Heart right ventricle (tissue), 16 donors: ENCODE results near the gene AK9. TPM values are rescaled to one million over a fixed set of nuclear protein-coding genes. Genes with fewer than 3 reads are reported as not detected.
"Not testable (repeated sequence)": the region's sequence is repeated elsewhere in the genome, so short reads cannot be mapped to it uniquely, and the experiment has no call there.

ENCODE experiments used
- ATAC-seq, 8 donors: fragments of 200-7000 bp; cut with Tn5 transposase; one replicate each; pipeline ENCODE4 v1.9.1; 2020; ENCODE audit warnings: mild to moderate bottlenecking in 8 of 8, moderate library complexity in 8 of 8, moderate number of reproducible peaks in 1 of 8
- DNase-seq, 2 donors: peaks; one replicate each; pipeline ENCODE4 v3.0.0-alpha.2; 2020
- H3K27ac ChIP-seq, 10 donors: fragments of 200-600 bp; sonication (generic) in 2 of 10; one replicate each; pipeline versions ENCODE4 v1.5.0 to v1.8.0; 2020 to 2022; ENCODE audit warnings: mild to moderate bottlenecking in 3 of 10
- H3K27me3 ChIP-seq, 7 donors: fragments of 200-600 bp; one replicate each; pipeline ENCODE4 v1.8.0; 2021 to 2022; ENCODE audit warnings: mild to moderate bottlenecking in 2 of 7
- H3K36me3 ChIP-seq, 9 donors: fragments of 200-600 bp; sonication (generic) in 1 of 9; one replicate each; pipeline versions ENCODE4 v1.5.0 to v1.8.0; 2020 to 2022; ENCODE audit warnings: mild to moderate bottlenecking in 2 of 9
- H3K4me1 ChIP-seq, 9 donors: fragments of 200-600 bp; sonication (generic) in 1 of 9; one replicate each; pipeline versions ENCODE4 v1.5.0 to v1.8.0; 2020 to 2022; ENCODE audit warnings: mild to moderate bottlenecking in 4 of 9
- H3K4me3 ChIP-seq, 10 donors: fragments of 200-600 bp; sonication (generic) in 2 of 10; one replicate each; pipeline versions ENCODE4 v1.5.0 to v1.8.0; 2020 to 2022; ENCODE audit warnings: mild to moderate bottlenecking in 7 of 10, moderate library complexity in 2 of 10
- H3K9me3 ChIP-seq, 11 donors: fragments of 200-600 bp in 10 of 11; sonication (generic) in 2 of 11; one replicate each; pipeline versions ENCODE4 v1.5.0 to v1.8.0; 2013 to 2022; ENCODE audit warnings: mild to moderate bottlenecking in 2 of 11, control low read depth in 1 of 11, moderate library complexity in 1 of 11
- WGBS, 2 donors: extraction: QIAGEN DNeasy Blood & Tissue Kit; methylation state at CpG; one replicate each; pipeline ENCODE4 v1.1.7; 2013; ENCODE audit warnings: inconsistent platforms in 1 of 2; 5-methylcytosine and 5-hydroxymethylcytosine counted together
- intact Hi-C, 10 donors: fragments of 100-400 bp; cut with DNase I; formaldehyde crosslinking; loops; one replicate each; pipeline versions ENCODE4 v1.11.1 to v1.14.2; 2022
- polyA plus RNA-seq, 2 donors: library from polyadenylated mRNA; stranded (reverse); fragments of 200-250 nt; gene quantifications; one replicate each; pipeline ENCODE4 v1.2.3, GENCODE V29; 2013
- total RNA-seq, 10 donors: library from RNA; stranded (reverse); fragmentation: NEBNext Ultra II Directional in 3 of 10; extraction: Animal tissue kit (Norgen Biotek cat#: 25700) in 3 of 10; gene quantifications; one replicate each; pipeline versions ENCODE4 v1.2.1 to v1.2.4, GENCODE V29; 2021 to 2023
- TF ChIP-seq, protein P1 (sequence below), 9 donors: fragments of 200-600 bp; sonication (generic) in 2 of 9; IDR thresholded peaks; one replicate each; pipeline versions ENCODE4 v1.5.0 to v1.8.0; 2021 to 2022; ENCODE audit warnings: antibody characterized with exemption in 9 of 9, mild to moderate bottlenecking in 5 of 9, moderate library complexity in 1 of 9
- donor health status: Arrhythmogenic right ventricular cardiomyopathy.
- donor health status: ischemic (EF 13 %, LVEDD 7.1; RV severe dilation, severe dysfunction).
- donor health status: healthy with polysubstance abuse.
- donor health status: DM: no; HTN: yes; CAD: no.
- donor health status: DM: no; HTN: no; CAD: no.
- donor health status: ischemic (EF 25% LVEDD 6.9; RV normal size, moderate dysfunction).
- donor health status: ischemic (EF 25% LVEDD 5.7; RV mildly dilated, moderate dysfunction).
- donor health status: healthy.
- donor health status: DM: yes; HTN: yes; CAD: no.
- donor health status: Ischemic cardiomyopathy.
- donor health status: ischemic (EF 35%, LVEDD 5.7; RV mildly dilated, moderate dysfunction).
- donor health status: nonischemic (EF 11% LVEDD 7.7; RV severe dilation, severe dysfunction).
- donor health status: DM: yes; HTN: yes; CAD: no.
- donor health status: PGD.
- donor health status: ischemic (EF 29% LVEDD 5.4; RV normal size, mild dysfunction).
- donor health status: nonischemic (EF 23%, LVEDD 6.1; RV moderate dilation, normal function).

Gene AK9
- total and polyA plus RNA-seq, 12 donors, result 4.6 to 17.0 (median 10.9) TPM

DNA sequence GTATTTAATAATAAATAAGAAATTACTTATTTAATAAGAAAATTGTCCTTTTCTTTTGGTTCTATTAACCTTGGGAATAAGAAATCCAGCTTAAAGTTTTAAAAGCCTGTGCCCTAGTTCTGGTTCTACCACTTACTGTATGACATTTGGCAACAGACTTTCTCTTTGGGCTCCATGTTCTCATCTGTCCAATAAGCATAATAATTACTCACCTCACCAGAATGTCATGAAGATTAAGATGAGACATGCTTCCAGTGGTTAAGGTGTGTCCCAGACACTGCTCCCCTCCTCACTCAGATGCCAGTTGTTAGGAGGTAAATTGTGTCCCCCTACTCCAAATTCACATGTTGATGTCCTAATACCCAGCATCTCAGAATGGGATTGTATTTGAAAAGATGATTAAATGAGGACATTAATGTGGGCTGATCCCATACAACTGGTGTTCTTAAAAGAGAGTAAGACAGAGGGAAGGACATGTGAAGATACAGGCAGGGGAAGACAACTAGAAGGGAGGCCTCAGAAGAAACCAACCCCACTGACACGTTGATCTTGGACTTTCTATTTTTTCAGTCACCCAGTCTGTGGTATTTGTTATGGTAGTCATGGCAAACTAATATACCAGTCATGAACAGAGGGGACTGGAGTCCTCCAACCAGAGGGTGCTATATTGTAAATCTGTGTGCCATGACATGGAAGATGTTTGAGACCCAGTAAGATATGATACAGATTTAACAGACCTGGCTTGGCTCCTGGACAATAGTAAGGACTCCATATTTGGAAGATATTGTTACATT is 229.1 kb downstream of the AK9 start:
- Histone ChIP-seq H3K27me3 (no peaks in the 10 kb centered on the region), H3K4me1 (peaks cover 0 to 29% (median 16%) of the 10 kb centered on the region in 9 donors), H3K9me3 (peaks cover 0 to 5% (median 0%) of the 10 kb centered on the region in 11 donors), H3K36me3 (peaks cover 0 to 61% (median 21%) of the 10 kb centered on the region in 9 donors), H3K27ac (no peak overlapping the region), H3K4me3 (no peak overlapping the region)
- ATAC-seq, result no peak
- intact Hi-C loops, result loop anchor here in 1 of 10 donors (2.0 kb wide), 1 partner anchor 19 kb away; no protein-coding TSS in a partner anchor
- DNase-seq, result no peak
- TF ChIP-seq, protein P1, sequence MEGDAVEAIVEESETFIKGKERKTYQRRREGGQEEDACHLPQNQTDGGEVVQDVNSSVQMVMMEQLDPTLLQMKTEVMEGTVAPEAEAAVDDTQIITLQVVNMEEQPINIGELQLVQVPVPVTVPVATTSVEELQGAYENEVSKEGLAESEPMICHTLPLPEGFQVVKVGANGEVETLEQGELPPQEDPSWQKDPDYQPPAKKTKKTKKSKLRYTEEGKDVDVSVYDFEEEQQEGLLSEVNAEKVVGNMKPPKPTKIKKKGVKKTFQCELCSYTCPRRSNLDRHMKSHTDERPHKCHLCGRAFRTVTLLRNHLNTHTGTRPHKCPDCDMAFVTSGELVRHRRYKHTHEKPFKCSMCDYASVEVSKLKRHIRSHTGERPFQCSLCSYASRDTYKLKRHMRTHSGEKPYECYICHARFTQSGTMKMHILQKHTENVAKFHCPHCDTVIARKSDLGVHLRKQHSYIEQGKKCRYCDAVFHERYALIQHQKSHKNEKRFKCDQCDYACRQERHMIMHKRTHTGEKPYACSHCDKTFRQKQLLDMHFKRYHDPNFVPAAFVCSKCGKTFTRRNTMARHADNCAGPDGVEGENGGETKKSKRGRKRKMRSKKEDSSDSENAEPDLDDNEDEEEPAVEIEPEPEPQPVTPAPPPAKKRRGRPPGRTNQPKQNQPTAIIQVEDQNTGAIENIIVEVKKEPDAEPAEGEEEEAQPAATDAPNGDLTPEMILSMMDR (IDR thresholded peaks at IDR 0.05), result no peak
- WGBS, 2 donors, result 83 to 97% methylated on average over 1 of the region's 1 CpG

DNA sequence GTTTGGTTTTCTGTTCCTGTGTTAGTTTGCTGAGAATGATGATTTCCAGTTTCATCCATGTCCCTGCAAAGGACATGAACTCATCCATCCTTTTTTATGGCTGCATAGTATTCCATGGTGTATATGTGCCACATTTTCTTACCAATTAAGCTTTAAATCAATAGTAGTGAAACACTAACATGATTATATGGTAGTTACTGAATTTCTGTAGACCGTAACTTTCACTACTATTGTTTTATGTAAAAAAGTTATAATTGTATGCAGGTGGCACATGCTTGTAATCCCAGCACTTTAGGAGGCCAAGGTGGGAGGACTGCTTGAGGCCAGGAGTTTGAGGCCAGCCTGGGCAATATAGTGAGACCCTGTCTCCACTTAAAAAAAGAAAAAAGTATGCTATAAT is 229.8 kb downstream of the AK9 start:
- H3K4me1 ChIP-seq, result peaks cover 3 to 37% (median 18%) of the 10 kb centered on the region in 9 donors
- intact Hi-C loops, H3K9me3 ChIP-seq, DNase-seq, H3K4me3 ChIP-seq, H3K27ac ChIP-seq, ATAC-seq, H3K27me3 ChIP-seq: not testable (repeated sequence)
- H3K36me3 ChIP-seq, result peaks cover 0 to 54% (median 18%) of the 10 kb centered on the region in 9 donors
- WGBS, 2 donors, result 96 to 100% methylated on average over 1 of the region's 1 CpG

DNA sequence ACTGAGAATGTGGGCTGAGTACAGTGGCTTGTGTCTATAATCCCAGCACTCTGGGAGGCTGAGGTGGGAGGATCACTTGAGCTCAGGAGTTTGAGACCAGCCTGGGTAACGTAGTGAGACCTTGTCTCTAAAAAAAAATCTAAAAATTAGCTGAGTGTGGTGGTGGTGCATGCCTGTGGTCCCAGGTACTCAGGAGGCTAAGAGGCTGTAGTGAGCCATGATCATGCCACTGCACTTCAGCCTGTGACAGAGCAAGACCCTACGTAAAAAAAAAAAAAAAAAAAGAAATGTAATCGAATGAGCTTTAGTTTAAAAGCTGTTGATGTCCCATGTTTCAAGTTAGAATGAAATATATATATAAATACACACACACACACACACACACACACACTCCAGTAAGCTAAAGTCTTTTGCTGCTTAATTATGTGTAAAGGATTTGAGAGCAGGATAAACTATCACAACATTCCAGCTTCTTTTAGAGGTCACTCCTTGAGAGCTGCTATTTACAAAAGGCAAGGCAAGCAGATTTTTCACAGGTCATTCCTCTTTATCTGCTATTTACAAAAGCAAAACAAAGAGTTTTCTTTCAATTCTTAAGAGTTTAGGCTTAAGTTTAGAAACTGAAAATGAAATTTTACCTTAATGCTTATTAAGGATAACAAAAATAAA is 230.7 kb downstream of the AK9 start:
- ATAC-seq, result no peak
- H3K4me1 ChIP-seq, result peaks cover 4 to 40% (median 18%) of the 10 kb centered on the region in 9 donors
- WGBS, 2 donors, result 90 to 99% methylated on average over 3 of the region's 3 CpGs
- no peak overlapping the region for H3K4me3 ChIP-seq
- H3K9me3 ChIP-seq, result peaks cover 0 to 5% (median 0%) of the 10 kb centered on the region in 11 donors
- no peak for DNase-seq
- no peaks in the 10 kb centered on the region for H3K27me3 ChIP-seq
- no peak overlapping the region for H3K27ac ChIP-seq
- TF ChIP-seq, protein P1 (IDR thresholded peaks at IDR 0.05), result no peak
- peaks cover 0 to 45% (median 11%) of the 10 kb centered on the region in 9 donors for H3K36me3 ChIP-seq
- intact Hi-C loops, result no loop called here

DNA sequence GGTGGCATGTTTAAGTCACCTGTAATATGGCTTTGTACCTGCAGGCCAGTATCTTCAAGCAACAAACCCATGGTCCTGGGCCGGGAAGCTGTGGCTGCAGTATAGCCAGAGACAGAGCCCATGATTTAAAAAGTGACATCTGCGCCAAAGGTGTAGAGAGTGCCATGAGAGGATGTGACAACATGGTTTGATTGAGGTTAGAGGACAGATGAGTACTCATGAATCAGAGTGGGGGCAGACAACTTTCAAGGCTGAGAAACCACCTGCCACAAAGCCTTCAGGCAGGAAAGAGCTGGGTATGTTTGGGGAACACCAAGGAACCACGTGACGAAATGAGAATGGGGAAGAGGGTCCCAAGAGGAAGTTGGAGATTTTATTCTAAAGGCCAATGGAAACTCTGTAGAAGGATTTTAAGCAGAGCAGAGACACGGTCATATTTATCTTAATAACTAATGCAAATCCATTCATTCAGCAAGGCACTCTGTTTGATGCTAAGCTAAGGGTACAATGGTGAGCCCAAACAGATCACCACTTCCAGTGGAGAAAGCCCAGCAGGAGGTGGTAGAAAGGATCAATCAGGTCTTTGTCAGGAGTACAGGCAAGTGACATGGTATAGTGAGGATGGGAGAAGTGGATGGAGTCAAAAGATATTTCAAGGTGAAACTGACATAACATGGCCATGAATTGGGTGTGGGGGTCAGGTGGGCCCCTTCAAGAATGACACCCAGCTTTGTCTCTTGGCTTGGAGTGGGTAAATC is 232.0 kb downstream of the AK9 start:
- Histone ChIP-seq H3K4me3 (no peak overlapping the region), H3K27me3 (no peaks in the 10 kb centered on the region), H3K36me3 (peaks cover 0 to 31% (median 7%) of the 10 kb centered on the region in 9 donors), H3K4me1 (peaks cover 6 to 50% (median 28%) of the 10 kb centered on the region in 9 donors), H3K9me3 (peaks cover 0 to 5% (median 0%) of the 10 kb centered on the region in 11 donors), H3K27ac (peak overlapping the region in 1 of 10 donors; percentile 36)
- ATAC-seq (no peak), DNase-seq (no peak)
- TF ChIP-seq, protein P1 (IDR thresholded peaks at IDR 0.05), result no peak
- intact Hi-C loops, result no loop called here
- WGBS, 2 donors, result 81 to 83% methylated on average over 5 of the region's 5 CpGs
